CD14-positive monocyte (primary cell): ENCODE measurements around the gene CDCP2. TPM values are rescaled to one million over a fixed set of nuclear protein-coding genes. Genes with fewer than 3 reads are reported as not detected.

Experiments
- DNase-seq, 3 donors: peaks; one replicate each; pipeline ENCODE4 v3.0.0-alpha.2; 2011 to 2022
- H2AFZ ChIP-seq: 2 replicates; pipeline ENCODE4 v1.6.0; 2012; ENCODE audit warnings: mild to moderate bottlenecking, low read depth, low read length, inconsistent platforms; ENCODE audit not compliant: insufficient read depth, poor library complexity, severe bottlenecking
- H3K27ac ChIP-seq, 2 donors: 1 replicate in 1 of 2; 2 replicates in 1 of 2; pipeline ENCODE4 v1.5.1; 2012 to 2013; ENCODE audit warnings: low read length in 2 of 2, control low read depth in 1 of 2, inconsistent platforms in 1 of 2, low read depth in 1 of 2, mild to moderate bottlenecking in 1 of 2
- H3K27me3 ChIP-seq, 2 donors: one replicate each; pipeline versions ENCODE4 v1.6.0 to v1.6.1; 2011 to 2013; ENCODE audit warnings: low read length in 2 of 2; ENCODE audit not compliant: control insufficient read depth in 2 of 2, insufficient read depth in 2 of 2
- H3K36me3 ChIP-seq, 2 donors: replicated peaks in 1 of 2; 1 replicate in 1 of 2; 2 replicates in 1 of 2; pipeline versions ENCODE4 v1.5.1 to v1.6.1; 2012 to 2013; ENCODE audit warnings: low read length in 2 of 2, control low read depth in 1 of 2, inconsistent platforms in 1 of 2, mild to moderate bottlenecking in 1 of 2; ENCODE audit not compliant: insufficient read depth in 2 of 2, control insufficient read depth in 1 of 2
- H3K4me1 ChIP-seq, 2 donors: 1 replicate in 1 of 2; 2 replicates in 1 of 2; pipeline versions ENCODE4 v1.5.1 to v1.6.1; 2012 to 2013; ENCODE audit warnings: low read length in 2 of 2, control low read depth in 1 of 2, inconsistent platforms in 1 of 2, mild to moderate bottlenecking in 1 of 2, moderate library complexity in 1 of 2; ENCODE audit not compliant: insufficient read depth in 2 of 2, control insufficient read depth in 1 of 2
- H3K4me2 ChIP-seq: replicated peaks from 2 replicates; pipeline ENCODE3; 2012; ENCODE audit warnings: low read length, moderate library complexity, mild to moderate bottlenecking; ENCODE audit not compliant: poor library complexity, severe bottlenecking; ENCODE audit errors: extremely low read depth
- H3K4me3 ChIP-seq, 3 experiments: fragments of 200-600 bp in 1 of 3; sonication (generic) in 1 of 3; replicated peaks in 1 of 3; 1 replicate in 2 of 3; 2 replicates in 1 of 3; pipeline ENCODE4 v1.5.1; 2011 to 2013; ENCODE audit warnings: low read length in 3 of 3, mild to moderate bottlenecking in 3 of 3, control low read depth in 2 of 3, low read depth in 2 of 3, inconsistent platforms in 1 of 3, moderate library complexity in 1 of 3
- H3K79me2 ChIP-seq: 2 replicates; pipeline ENCODE4 v1.6.0; 2012; ENCODE audit warnings: mild to moderate bottlenecking, control low read depth, inconsistent platforms, low read length, moderate library complexity; ENCODE audit not compliant: insufficient read depth
- H3K9ac ChIP-seq: 2 replicates; pipeline ENCODE4 v1.6.0; 2017; ENCODE audit warnings: low read length, mild to moderate bottlenecking; ENCODE audit not compliant: insufficient read depth, poor library complexity, severe bottlenecking
- H3K9me3 ChIP-seq, 2 donors: replicated peaks in 1 of 2; 1 replicate in 1 of 2; 2 replicates in 1 of 2; pipeline versions ENCODE4 v1.5.1 to v1.6.1; 2012 to 2013; ENCODE audit warnings: low read length in 2 of 2, control low read depth in 1 of 2; ENCODE audit not compliant: control insufficient read depth in 1 of 2, insufficient read depth in 1 of 2
- H4K20me1 ChIP-seq: 2 replicates; pipeline ENCODE4 v1.6.0; 2012; ENCODE audit warnings: mild to moderate bottlenecking, low read length, control low read depth, moderate library complexity; ENCODE audit not compliant: insufficient read depth
- H3K27ac Mint-ChIP-seq, 7 donors: one replicate each; pipeline ENCODE4 v1.8.0; 2020; ENCODE audit warnings: mild to moderate bottlenecking in 7 of 7, mixed read lengths in 7 of 7, moderate library complexity in 6 of 7, inconsistent platforms in 2 of 7
- H3K27me3 Mint-ChIP-seq, 3 donors: one replicate each; pipeline ENCODE4 v1.8.0; 2021 to 2022; ENCODE audit warnings: low read depth in 3 of 3, mild to moderate bottlenecking in 3 of 3, mixed read lengths in 3 of 3, moderate library complexity in 3 of 3, inconsistent platforms in 1 of 3
- H3K36me3 Mint-ChIP-seq, 2 donors: one replicate each; pipeline ENCODE4 v1.8.0; 2020; ENCODE audit warnings: mixed read lengths in 2 of 2, inconsistent platforms in 1 of 2, mild to moderate bottlenecking in 1 of 2
- H3K4me1 Mint-ChIP-seq: one replicate; pipeline ENCODE4 v1.8.0; 2020; ENCODE audit warnings: mild to moderate bottlenecking, mixed read lengths
- H3K4me3 Mint-ChIP-seq, 2 donors: one replicate each; pipeline ENCODE4 v1.8.0; 2020; ENCODE audit warnings: mild to moderate bottlenecking in 2 of 2, mixed read lengths in 2 of 2, moderate library complexity in 1 of 2
- H3K9me3 Mint-ChIP-seq, 7 donors: one replicate each; pipeline ENCODE4 v1.8.0; 2020 to 2022; ENCODE audit warnings: mixed read lengths in 7 of 7, mild to moderate bottlenecking in 6 of 7, moderate library complexity in 6 of 7, inconsistent platforms in 2 of 7
- WGBS: methylation state at CpG from one replicate; pipeline ENCODE4 v1.1.5; 2013; ENCODE audit warnings: missing lambda C conversion rate; ENCODE audit not compliant: insufficient coverage; 5-methylcytosine and 5-hydroxymethylcytosine counted together
- intact Hi-C, 2 donors: fragments of 100-400 bp; cut with micrococcal nuclease; formaldehyde crosslinking; loops; one replicate each; pipeline versions ENCODE4 v1.15.0 to v1.15.1; 2023
- polyA plus RNA-seq, 3 donors: library from polyadenylated mRNA; depleted of rRNA in 1 of 3; unstranded in 2 of 3; stranded (reverse) in 1 of 3; fragments of 300-500 nt in 2 of 3; fragments of >200 nt in 1 of 3; fragmentation: Illumina TruSeq in 2 of 3; gene quantifications; 1 replicate in 2 of 3; 2 replicates in 1 of 3; pipeline ENCODE4 v1.2.3, GENCODE V29; 2012 to 2021
- TF ChIP-seq, protein P1 (sequence below): fragments of 200-600 bp; IDR thresholded peaks from one replicate; pipeline ENCODE4 v1.8.0; 2022; ENCODE audit warnings: antibody characterized with exemption, mild to moderate bottlenecking

Gene CDCP2
- polyA plus RNA-seq, 3 donors, result 0.09 TPM; not detected in 2

DNA sequence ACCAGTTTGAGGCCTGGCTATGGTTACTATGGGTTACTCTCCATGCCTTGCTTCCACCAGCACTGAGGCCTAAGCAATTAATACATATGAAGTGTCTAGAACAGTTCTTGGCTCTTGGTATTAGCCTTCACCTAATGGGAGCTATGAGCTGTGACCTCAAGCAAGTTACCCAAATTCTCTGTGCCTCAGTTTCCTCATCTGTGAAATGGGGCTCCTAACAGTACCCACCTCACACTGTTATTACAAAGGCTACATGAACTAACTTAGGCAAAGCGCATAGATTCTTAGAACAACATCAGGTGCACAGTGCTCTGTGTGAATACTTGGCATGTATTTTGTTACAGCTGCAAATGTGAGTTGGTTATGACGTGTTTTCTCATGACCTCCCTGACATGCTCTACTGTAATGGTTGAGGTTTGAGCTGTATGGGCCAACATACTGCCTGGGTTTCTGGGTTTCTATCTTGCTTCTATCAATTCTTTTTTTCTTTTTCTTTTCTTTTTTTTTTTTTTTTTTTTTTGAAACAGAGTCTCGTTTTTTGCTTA, 26.5 kb downstream of the CDCP2 start:
- Mint-ChIP-seq H3K27ac (no peak overlapping the region), H3K36me3 (no peaks in the 10 kb centered on the region), H3K4me3 (no peak overlapping the region), H3K4me1 (peaks cover 6% of the 10 kb centered on the region), H3K9me3 (peaks cover 0 to 10% (median 0%) of the 10 kb centered on the region in 7 donors), H3K27me3 (peaks cover 5 to 13% (median 9%) of the 10 kb centered on the region in 3 donors)
- intact Hi-C loops, result no loop called here
- peaks cover 2 to 3% of the 10 kb centered on the region in 2 donors for H3K4me1 ChIP-seq
- no peak overlapping the region for H2AFZ ChIP-seq
- 100% methylated on average over 1 of the region's 3 CpGs for WGBS
- no peaks in the 10 kb centered on the region for H3K79me2 ChIP-seq
- H4K20me1 ChIP-seq, result no peaks in the 10 kb centered on the region
- peaks cover 0 to 5% of the 10 kb centered on the region in 2 donors for H3K9me3 ChIP-seq
- no peak overlapping the region for H3K27ac ChIP-seq
- H3K4me2 ChIP-seq, result no peak overlapping the region
- no peak for DNase-seq
- no peak overlapping the region for H3K9ac ChIP-seq
- TF ChIP-seq, protein P1, sequence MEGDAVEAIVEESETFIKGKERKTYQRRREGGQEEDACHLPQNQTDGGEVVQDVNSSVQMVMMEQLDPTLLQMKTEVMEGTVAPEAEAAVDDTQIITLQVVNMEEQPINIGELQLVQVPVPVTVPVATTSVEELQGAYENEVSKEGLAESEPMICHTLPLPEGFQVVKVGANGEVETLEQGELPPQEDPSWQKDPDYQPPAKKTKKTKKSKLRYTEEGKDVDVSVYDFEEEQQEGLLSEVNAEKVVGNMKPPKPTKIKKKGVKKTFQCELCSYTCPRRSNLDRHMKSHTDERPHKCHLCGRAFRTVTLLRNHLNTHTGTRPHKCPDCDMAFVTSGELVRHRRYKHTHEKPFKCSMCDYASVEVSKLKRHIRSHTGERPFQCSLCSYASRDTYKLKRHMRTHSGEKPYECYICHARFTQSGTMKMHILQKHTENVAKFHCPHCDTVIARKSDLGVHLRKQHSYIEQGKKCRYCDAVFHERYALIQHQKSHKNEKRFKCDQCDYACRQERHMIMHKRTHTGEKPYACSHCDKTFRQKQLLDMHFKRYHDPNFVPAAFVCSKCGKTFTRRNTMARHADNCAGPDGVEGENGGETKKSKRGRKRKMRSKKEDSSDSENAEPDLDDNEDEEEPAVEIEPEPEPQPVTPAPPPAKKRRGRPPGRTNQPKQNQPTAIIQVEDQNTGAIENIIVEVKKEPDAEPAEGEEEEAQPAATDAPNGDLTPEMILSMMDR, result no peak
- peaks cover 0 to 8% of the 10 kb centered on the region in 2 donors for H3K27me3 ChIP-seq
- H3K36me3 ChIP-seq, result no peaks in the 10 kb centered on the region
- no peak overlapping the region for H3K4me3 ChIP-seq

DNA sequence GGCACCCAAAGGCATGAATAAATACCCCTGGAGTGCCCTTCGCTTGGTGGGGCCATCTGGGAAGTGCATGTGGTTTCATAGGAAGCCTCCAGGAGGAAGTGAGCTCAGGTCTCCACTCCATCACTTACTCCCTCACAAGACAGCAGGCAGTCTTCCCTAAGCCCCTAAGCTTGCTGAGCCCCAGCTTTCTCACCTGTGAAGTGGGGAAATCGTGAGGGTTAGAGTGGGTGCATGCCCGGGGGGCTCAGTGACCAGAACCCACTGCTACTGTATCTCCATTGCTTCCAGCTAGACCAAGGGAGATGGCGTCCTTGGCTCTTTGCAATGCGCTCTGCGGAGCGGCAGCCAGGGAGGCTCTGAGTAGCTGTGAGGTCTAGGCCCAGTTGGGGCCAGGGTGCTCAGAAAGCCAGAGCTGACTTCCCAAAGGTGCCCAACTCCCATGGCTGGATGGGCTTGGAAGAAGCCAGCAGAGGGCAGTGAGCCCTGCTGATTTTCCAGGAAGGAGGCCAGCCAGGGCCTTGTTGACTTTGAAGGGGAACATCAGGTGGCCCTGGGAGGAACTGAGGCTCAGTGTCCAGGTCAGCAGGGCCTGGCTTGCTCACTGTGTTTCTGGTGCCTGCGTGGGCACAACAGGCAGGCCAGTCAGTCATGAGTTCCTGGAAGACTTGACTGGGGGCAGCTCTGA, 27.3 kb downstream of the CDCP2 start:
- peaks cover 5 to 13% (median 9%) of the 10 kb centered on the region in 3 donors for H3K27me3 Mint-ChIP-seq
- 93% methylated on average over 6 of the region's 8 CpGs for WGBS
- H3K36me3 Mint-ChIP-seq, result no peaks in the 10 kb centered on the region
- H4K20me1 ChIP-seq, result no peaks in the 10 kb centered on the region
- H3K4me3 Mint-ChIP-seq, result no peak overlapping the region
- H3K4me1 Mint-ChIP-seq, result peaks cover 9% of the 10 kb centered on the region
- TF ChIP-seq, protein P1, result no peak
- no peak overlapping the region for H3K4me2 ChIP-seq
- no peak overlapping the region for H2AFZ ChIP-seq
- H3K27ac Mint-ChIP-seq, result no peak overlapping the region
- H3K4me1 ChIP-seq, result peaks cover 5 to 6% of the 10 kb centered on the region in 2 donors
- H3K9ac ChIP-seq, result no peak overlapping the region
- no peak for DNase-seq
- H3K27ac ChIP-seq, result no peak overlapping the region
- no peaks in the 10 kb centered on the region for H3K36me3 ChIP-seq
- peaks cover 0 to 8% of the 10 kb centered on the region in 2 donors for H3K27me3 ChIP-seq
- peaks cover 0 to 5% of the 10 kb centered on the region in 2 donors for H3K9me3 ChIP-seq
- H3K79me2 ChIP-seq, result no peaks in the 10 kb centered on the region
- H3K9me3 Mint-ChIP-seq, result peaks cover 0 to 10% (median 0%) of the 10 kb centered on the region in 7 donors
- H3K4me3 ChIP-seq, result no peak overlapping the region
- intact Hi-C loops, result no loop called here
